Stimulated activated CD8-positive, alpha-beta memory T cell treated with anti-CD3 and anti-CD28 coated beads, Interleukin-7, amount 100 ng/mL, for 4 hours (primary cell): Measurements from ENCODE around the gene A2ML1.
"Not testable (repeated sequence)": the region's sequence is repeated elsewhere in the genome, so short reads cannot be mapped to it uniquely, and the experiment has no call there.

Source experiments
- DNase-seq, 2 donors: peaks; one replicate each; pipeline ENCODE4 v3.0.0-alpha.2; 2020; ENCODE audit warnings: low read depth in 2 of 2

A2ML1 gene

GRCh38 chr12:8855891-8856290 lies 33.5 kb downstream of the A2ML1 start:
- DNase-seq = no peak

GRCh38 chr12:8859448-8859847 lies 37.0 kb downstream of the A2ML1 start:
- not testable (repeated sequence) for DNase-seq

DNA sequence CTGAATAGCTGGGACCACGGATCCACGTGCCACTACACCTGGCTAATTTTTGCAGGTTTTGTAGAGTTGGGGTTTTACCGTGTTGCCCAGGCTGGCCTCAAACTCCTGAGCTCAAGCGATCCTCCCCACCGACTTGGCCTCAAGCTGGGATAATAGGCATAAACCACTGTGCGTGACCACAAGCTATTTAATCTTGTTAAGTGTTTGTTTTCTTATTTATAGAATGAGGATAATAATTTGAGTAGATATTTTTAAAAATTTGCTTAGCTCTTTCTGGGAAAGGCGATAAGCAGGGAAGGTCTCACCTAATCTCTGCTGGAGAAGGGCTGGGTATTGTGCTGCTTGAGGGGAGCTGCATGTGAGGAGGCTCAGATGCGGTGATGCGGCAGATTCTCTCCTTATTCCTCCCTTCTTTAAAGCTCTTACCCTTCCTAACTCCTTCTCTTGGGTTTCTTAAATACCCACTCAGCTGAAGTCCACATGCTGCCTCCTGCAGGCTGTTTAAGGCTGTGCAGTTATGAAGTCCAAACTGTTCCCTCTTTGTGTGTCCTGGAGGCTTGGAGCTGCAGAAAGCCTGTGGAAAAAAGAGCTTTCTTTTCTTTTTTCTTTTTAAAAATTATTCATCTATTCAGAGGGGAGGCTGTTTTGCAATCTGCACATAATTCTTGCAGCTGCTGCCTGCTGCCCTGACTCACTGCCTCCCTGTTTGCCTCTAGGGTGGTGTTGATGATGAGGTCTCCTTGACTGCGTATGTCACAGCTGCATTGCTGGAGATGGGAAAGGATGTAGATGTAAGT lies 37.9 kb downstream of the A2ML1 start:
- DNase-seq = peak in 1 of 2 donors; percentile 2

DNA sequence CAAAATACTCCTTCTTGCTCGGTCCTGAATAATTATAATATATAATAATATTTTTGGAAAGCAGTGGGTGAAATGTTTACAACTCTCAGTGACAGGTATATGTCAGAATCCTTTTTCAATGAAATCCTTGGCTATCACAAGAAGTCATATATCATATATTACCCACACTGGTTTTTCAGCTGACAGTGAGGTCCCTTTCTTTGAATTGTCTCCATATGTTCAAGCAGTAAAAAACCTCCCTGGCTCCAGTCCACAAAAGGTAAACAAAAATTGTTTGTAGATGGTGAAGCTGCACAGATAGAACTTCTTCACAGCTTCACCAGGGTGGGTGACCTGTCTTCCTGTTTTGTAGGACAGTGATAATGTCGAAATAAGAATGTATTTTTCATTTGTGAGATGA lies 44.0 kb downstream of the A2ML1 start:
- DNase-seq = no peak

DNA sequence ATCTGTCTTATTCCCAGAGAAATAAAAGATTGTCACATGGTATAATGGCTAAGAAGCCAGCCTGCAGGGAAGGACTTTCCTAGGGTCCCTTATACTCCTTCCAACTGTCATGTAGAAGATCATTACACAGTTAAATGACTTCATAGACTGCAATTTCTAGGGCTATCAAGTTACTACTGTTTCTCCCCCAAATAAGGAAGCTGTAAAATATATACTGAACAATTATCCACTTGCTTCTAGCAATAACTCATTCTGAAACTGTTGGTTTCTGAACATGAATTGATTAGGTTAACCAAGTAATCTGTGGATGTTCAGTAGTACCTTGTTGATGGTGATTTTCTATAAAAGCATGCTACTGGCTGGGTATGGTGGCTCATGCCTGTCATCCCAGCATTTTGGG lies 44.6 kb downstream of the A2ML1 start:
- no peak for DNase-seq

DNA sequence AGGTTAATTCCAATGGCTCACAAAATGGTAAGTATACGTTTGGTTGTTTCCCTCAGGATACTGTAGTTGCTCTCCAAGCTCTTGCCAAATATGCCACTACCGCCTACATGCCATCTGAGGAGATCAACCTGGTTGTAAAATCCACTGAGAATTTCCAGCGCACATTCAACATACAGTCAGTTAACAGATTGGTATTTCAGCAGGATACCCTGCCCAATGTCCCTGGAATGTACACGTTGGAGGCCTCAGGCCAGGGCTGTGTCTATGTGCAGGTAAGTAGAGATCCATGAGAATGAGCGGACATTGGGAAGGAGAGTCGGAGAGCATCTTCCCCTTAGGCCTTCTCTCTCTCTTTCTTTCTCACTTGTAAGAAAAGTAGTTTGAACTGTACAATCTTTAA lies 45.4 kb downstream of the A2ML1 start:
- DNase-seq = no peak

DNA sequence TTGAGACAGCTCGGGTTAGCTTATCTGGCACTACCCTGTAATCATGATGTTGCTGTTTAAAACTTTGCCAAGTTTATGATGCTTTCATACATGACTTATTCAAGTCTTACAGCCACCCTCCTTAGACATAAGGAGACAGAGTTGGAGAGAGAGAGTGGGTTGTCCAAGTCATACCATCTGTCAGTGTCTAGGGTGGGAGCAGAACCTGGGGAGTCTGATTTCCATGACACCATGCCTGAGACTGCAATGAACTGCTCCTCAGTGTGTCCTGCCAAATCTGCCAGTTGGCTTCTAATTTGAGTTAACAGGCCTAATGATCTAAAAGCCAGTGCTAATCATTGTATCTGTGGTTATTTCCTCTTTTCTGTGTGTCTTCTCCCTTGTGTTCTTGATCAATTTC lies 48.2 kb downstream of the A2ML1 start:
- no peak for DNase-seq

DNA sequence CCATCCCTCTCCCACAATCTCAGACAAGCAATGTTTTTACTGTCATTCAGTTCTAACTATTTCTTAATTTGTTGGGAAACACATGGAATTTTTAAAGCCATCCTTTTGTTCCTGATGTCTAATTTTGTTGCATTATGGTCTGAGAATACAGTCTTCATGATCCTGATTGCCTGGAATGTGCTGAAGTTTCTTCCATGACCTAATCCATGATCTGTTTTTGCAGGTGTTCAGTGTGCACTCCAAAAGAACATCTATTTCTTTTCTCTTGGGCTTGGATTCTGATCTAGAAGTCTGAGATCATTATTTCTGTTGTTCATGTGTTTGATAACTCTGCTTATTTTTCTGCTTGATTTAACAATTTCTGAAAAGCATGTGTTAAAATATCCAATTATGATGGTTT lies 48.6 kb downstream of the A2ML1 start:
- DNase-seq = no peak

GRCh38 chr12:8876887-8877286 lies 54.5 kb downstream of the A2ML1 start:
- DNase-seq = no peak

GRCh38 chr12:8886502-8887284 lies 64.3 kb downstream of the A2ML1 start:
- no peak for DNase-seq

- no peak for DNase-seq
Observed at GRCh38 chr12:8887285-8887715, 64.9 kb downstream of the A2ML1 start.

DNA sequence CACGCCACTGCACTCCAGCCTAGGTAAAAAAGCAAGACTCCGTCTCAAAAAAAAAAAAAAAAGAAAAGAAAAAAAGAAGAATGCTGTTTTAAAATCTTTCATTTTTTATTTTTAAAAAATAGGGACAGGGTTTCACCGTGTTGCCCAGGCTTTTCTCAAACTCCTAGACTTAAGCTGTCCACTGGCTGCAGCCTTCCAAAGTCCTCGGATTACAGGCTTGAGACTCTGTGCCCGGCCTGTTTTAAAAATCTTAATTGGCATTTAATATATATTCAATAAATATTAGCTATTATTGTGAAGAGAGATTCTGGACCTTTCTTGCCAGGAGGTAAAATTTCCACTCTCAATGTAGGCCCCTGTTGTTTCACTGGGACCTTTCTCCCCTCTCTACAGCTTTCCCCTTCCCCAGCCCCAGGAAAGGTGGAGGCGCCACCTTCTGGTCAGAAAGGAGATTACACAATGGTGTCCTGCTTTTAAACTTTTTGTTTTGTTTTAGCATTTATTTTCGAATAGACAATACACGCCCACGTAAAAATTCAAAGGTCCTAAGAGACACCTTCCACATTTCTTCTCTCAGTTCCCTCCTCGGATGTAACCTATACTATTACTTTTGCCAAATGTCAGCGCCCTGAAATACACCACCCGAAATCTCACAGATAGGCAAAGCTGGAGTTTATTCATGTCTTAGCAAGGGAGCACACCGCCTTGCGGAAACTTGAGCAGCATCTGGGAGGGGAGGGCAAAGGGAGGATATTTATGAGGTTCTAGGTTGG lies 68.1 kb downstream of the A2ML1 start:
- DNase-seq = peak; percentile 13 to 27

- DNase-seq = no peak
Observed at GRCh38 chr12:8891976-8892375, 69.6 kb downstream of the A2ML1 start.

GRCh38 chr12:8894378-8894777 lies 72.0 kb downstream of the A2ML1 start:
- DNase-seq = no peak

DNA sequence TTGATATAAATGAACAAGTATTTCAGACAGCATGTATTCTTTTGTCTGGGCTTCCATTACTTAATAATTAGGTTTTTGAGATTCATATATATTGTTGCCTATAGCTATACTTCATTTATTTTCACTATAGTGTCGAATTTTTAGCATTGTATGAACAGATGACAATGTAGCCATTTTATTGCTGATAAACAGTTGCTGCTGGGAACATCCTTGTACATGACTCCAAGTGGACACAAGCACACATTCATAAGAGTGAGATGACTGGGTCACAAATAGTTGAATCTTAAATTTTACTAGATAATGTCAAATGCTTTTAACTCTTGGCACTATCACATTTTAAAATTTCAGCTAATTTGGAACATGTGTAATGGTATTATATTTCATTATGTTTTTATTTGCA lies 72.6 kb downstream of the A2ML1 start:
- DNase-seq = no peak

GRCh38 chr12:8897081-8897480 lies 74.7 kb downstream of the A2ML1 start:
- DNase-seq = no peak

GRCh38 chr12:8899830-8900229 lies 77.4 kb downstream of the A2ML1 start:
- no peak for DNase-seq

DNA sequence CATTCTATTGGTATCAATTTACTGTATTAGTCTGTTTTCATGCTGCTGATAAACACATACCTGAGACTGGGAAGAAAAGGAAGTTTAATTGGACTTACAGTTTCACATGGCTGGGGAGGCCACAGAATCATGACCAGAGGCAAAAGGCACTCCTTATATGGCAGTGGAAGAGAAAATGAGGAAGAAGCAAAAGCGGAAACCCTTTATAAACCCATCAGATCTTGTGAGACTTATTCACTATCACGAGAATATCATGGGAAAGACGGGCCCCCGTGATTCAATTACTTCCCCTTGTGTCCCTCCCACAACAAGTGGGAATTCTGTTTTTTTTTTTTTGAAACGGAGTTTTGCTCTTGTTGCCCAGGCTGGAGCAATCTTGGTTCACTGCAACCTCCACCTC lies 80.3 kb downstream of the A2ML1 start:
- not testable (repeated sequence) for DNase-seq

- DNase-seq = no peak
Observed at GRCh38 chr12:8903646-8904045, 81.2 kb downstream of the A2ML1 start.

GRCh38 chr12:8904665-8905064 lies 82.2 kb downstream of the A2ML1 start:
- no peak for DNase-seq

DNA sequence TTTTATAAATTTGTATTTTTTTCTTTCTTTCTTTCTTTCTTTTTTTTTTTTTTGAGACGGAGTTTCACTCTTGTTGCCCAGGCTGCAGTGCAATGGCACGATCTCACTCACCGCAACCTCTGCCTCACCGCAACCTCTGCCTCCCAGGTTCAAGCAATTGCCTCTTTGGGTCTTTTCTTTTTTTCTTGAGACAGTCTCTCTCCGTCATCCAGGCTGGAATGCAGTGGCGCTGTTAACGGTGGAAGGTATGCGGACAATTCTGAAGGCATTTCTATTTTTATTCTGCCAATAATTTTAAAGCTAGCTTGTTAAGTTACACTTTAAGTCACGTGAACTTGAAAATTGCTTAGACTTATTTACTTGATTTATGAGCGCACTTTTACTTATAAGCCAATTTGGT lies 83.1 kb downstream of the A2ML1 start:
- no peak for DNase-seq
